ENCODE results near the gene VWF.
"Not testable (repeated sequence)": the region's sequence is repeated elsewhere in the genome, so short reads cannot be mapped to it uniquely, and the experiment has no call there.

The VWF gene

DNA sequence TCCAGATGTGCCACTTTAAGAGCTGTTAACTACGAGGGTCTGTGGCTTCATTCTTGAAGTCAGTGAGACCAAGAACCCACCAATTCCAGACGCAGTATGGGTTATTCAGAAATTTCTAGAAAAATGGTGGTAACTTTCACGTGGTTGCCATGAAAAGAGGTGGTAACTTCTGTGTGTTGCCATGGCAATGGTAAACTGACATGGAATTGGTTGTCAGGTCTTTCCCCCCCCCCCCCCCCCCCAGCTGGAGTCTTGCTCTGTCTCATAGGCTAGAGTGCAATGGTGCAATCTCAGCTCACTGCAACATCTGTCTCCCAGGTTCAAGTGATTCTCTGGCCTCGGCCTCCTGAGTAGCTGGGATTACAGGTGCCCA, 18.8 kb upstream of the VWF start:
- no peak for DNase-seq

- DNase-seq = not testable (repeated sequence)
Observed at GRCh38 chr12:6142368-6143302, 18.2 kb upstream of the VWF start.

DNA sequence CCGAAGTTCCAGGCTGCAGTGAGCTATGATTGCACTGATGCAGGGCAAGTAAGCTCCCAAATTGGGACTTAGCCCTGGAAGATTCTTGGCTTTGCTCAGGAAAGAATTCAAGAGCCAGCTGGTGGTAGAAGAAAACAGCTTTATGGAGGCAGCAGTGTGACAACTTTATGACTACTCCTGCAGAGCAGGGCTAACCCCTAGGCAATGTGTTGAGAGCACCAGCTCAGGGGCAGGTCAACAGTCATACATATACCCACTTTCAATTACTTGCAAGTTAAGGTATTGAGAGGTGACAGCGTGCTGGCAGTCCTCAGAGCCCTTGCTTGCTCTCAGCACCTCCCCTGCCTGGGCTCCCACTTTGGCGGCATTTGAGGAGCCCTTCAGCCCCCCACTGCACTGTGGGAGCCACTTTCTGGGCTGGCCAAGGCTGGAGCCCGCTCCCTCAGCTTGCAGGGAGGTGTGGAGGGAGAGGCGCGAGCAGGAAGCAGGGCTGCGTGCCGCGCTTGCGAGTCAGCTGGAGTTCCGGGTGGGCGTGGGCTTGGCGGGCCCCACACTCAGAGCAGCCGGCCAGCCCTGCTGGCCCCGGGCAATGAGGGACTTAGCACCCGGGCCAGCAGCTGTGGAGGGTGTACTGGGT, 17.4 kb upstream of the VWF start:
- DNase-seq = not testable (repeated sequence)

DNA sequence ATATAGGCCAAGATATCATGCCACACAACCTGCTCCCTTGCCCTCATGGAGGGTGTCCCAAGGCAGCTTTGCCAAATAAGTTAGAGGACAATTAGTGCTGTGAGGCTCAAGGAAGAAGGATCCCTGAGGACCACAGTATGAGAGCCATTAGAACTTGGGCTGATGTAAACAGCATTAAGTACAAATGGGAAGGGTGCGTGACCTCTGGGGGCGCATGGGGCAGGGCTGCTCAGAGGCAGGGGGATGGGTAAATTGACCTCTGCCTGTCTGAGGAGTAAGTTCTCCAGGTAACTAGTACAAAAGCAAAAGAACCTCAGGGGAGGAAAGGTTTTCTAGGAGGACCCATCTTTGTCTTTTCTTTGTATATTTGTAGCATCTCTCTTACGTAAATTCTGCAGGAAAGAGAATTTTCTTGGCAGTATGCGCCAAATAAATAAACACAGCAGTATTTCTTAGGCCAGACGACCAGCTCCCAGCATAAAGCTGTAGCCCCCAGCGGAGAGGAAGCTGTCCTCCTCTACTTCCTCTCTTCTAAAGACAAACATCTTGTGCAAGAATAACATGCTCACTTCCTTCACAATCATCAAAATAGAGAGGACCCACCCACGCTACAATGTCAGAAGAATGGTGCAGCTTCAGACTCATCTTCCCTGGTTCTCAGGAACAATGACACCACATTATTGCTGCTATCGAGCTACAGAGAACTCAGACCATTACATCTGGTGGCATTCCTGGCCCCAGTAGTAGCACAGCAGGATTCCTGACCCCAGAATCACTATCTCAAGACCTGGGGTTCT, 16.4 kb upstream of the VWF start:
- peak; percentile 42 for DNase-seq

DNA sequence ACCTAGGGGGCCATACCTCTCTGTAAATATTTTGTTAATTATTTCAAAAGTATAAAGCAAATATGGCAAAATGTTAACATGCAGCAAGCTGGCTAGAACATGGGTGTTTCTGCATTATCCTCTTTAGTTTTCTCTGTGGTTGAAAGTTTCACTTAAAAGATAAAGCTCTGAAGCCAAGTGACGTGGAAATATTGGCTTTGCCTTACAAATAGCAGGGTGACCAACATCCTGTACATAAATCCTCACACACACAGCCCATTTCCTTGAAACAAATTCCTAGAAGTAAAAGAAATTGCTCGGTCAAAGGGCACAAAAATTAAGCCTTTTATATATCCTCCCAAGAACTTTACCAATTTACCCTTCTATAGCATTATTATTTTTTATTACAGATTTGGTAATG, 10.6 kb upstream of the VWF start:
- no peak for DNase-seq

- no peak for DNase-seq
Observed at GRCh38 chr12:6133642-6134041, 9.2 kb upstream of the VWF start.

DNA sequence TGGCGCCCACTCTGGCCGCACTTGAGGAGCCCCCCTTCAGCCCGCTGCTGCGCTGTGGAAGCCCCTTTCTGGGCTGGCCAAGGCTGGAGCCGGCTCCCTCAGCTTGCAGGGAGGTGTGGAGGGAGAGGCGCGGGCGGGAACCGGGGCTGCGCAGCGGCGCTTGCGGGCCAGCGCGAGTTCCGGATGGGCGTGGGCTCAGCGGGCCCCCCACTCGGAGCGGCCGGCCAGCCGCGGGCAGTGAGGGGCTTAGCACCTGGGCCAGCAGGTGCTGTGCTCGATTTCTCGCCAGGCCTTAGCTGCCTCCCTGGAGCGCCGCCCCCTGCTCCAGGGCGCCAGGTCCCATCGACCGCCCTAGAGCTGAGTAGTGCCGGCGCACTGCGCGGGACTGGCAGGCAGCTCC, 8.0 kb upstream of the VWF start:
- DNase-seq = no peak

DNA sequence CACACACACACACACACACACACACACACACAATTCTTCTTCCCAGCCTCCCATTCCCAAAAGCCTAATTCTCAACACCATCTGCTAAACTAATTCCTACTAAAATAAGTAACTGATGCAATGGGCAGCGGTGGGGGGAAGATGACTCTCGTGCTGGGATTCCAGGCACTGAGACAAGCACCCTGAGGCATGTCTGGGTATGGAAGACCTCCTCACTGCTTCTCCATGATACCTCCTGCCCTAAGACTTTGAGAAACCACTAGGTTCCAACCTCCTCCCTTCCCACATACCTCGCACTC, 789 bp upstream of the VWF start:
- DNase-seq = no peak

DNA sequence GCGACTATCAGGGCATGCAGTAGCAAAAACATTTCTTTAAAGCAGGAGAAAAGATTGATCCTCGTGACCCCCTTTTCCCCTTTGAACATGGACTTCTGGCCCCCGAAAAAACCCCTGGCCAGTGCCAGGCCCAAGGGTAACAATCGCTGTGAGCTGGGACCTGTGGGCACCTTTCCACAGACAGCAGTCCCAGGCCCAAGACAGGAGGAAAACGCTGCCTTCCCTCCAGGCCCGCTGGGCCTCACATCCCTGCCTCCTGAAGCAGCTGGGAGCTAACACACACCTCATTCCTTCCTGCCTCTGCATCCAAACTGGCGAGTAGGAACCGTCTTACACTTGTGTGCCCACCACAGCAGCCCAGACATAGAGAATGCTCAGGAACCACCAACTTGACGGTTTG, 1.2 kb downstream of the VWF start:
- DNase-seq = no peak

DNA sequence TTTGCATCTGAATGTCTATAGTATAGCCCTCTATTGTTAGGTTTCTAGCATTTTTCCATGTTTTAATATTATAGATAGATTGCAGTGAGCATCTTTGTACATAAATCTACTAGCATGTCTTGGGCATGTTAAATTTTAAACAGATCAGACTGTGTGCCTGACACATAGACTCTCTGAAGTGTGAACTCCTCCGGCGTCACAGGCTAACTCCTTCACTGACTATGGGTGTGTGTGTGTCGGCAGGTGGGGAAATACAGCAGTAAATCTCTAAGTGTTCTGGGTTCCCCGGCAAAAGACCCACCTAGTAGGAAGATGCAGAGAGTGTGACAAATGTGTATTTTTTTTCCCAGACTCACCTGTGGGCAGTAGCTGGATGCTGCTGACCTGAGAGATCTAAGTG, 2.3 kb downstream of the VWF start:
- no peak for DNase-seq

- no peak for DNase-seq
Observed at GRCh38 chr12:6120796-6121473, 3.5 kb downstream of the VWF start.

DNA sequence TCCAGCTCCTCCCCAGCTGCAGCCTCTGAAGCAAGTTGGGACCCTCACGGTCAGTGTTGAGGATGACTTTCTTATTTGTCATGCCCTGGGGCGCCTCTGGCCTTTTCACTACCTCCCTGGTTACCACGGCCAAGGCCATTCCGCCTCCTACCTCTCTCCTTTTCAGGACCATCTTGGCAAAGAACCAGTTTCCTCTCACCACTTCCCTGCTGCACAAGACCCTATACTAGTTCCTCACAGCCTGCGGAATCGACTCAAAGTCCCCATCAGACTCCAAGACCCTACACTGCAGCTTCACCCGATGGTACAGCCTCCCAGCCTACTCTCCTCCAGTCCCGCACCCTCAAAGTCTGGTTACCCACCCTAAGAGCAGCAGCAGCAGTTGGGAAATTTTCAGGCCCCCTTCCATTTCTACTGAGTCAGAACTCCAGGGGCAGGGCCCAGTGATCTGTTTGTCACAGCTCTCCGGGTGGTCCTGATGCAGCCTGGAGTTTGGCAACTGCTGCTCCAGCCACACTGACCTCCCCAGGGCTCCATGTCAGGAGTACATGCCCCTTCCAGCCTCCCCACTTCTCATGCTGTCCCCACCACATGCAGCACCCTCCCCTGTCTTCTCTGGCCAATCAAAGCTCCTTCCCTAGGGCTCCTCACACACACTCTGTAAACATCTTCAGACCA, 5.4 kb downstream of the VWF start:
- no peak for DNase-seq

GRCh38 chr12:6116471-6117021, 7.9 kb downstream of the VWF start:
- DNase-seq = no peak

DNA sequence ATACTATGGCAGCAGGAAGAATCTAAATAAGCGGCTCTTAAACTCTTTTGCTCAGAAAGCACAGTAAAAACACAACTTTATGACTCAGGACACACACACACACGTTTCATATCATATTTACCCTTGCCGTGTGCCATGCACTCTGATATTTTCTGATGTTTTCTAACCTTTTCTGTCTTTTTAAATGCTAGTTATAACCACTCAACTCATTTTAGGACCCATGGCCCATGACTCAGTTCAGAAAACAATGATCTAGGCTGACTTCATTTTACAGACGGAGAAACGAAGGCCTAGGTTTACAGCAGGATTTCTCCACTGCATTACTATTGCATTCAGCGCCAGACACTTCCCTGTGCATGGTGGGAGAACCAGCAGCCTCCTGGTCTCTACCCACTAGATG, 9.1 kb downstream of the VWF start:
- DNase-seq = no peak

DNA sequence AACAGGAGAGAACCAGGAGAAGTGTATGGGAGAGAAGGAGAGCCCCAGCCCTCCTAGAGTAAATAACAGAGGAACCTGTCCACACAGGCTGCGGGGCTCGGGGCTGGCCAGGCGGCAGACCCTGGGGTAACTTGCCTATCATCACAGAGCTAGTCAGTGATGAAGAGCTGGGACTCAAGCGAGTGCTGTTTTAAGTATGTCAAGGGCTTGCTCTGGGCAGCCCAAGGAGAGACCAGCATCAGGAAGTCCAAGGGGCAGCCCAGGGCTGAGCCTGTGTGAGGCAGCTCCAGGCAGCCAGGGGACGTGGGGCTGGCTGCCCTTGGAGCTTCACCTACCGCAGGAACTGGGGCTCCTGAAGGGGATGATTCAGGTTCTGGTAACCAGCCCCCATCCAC, 10.0 kb downstream of the VWF start:
- DNase-seq = no peak

DNA sequence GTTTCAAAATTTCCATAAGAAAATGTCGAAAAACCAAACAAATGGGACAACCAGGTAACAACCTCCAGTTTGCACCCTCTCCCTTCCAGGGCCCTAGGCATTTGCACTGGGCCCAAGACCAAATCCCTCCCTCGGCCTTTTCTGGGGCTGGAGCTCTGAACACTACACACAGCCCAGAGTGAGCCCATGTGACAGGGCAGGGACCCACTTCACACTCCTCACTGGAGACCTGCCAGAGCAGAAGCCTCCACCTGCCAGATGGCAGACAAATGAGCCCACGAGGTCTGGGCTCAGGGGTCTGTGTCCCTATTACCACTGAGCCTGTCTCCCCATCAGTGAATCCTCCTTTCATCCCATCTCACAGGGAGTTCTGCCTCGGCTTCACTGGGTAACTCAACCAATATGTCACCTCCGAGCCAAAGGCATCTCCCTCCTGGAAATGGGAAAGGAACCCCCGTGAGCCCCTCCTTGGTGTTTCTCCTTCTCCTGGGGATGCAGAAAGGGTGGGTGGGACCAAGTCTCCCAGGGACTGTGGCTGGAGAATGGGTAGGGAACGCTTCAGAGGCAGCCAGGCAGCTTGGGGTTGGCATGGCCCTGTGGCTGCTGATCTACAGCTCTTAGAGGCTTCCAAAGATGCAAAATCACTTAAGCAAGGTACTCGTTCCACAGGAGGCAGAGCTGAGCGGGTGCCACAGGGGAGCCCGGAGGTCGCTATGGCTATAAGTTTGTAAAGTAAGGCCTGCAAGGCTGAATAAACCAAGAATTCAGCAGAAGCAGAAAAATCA, 10.6 kb downstream of the VWF start:
- DNase-seq = no peak

GRCh38 chr12:6112004-6112403, 12.5 kb downstream of the VWF start:
- DNase-seq = peak; percentile 12

DNA sequence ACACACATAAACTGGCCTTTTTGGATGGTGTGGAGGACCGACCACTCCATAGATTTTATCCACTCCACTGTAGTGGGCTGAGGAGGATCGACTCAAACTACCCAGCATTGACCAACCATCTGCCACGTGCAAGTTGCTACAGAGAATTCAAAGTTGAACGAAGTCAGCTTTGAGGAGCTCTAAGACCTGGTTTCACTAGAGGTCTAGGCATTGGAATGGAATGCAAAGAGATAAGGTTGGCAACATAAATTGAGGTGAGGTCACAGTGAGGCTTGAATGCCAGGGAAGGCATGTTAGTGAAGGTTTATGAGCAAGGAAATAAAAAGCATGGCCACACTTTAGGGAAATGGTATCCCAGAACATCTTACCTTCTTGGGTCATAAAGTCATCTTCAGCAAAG, 14.5 kb downstream of the VWF start:
- no peak for DNase-seq

- DNase-seq = no peak
Observed at GRCh38 chr12:6106218-6106617, 18.3 kb downstream of the VWF start.

DNA sequence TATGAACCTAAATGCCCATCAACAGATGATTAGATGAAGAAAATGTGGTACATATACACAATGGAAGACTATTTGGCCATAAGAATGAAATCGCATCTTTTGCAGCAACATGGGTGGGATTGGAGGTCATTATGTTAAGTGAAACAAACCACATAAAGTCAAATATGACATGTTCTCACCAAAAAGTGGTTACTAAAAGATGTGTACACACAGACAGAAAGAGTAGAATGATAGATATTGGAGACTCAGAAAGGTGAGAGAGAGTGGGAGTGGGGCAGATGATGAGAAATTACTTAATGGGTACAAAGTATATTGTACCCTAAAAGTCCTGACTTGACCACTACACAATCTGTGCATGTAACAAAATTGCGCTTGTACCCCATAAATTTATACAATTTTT, 19.6 kb downstream of the VWF start:
- DNase-seq = no peak

DNA sequence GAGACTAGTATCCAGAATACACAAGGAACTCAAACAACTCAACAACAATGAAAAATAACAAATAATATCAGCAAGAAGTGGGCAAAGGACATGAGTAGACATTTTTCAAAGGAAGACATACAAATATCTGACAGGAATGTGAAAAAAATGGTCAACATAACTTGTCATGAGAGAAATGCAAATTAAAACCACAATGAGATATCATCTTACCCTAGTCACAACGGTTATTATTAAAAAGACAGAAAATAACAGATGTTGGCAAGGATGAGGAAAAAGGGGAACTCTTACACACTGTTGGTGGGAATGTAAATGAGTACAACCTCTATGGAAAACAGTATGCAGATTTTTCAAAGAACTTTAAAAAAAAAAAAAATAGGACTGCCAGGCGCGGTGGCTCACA, 20.4 kb downstream of the VWF start:
- no peak for DNase-seq

GRCh38 chr12:6102021-6102420, 22.4 kb downstream of the VWF start:
- not testable (repeated sequence) for DNase-seq

Data from KG1 (cell line).